HepG2 (cell line): ENCODE results near the gene PSMD9. TPM values are rescaled to one million over a fixed set of nuclear protein-coding genes. Genes with fewer than 3 reads are reported as not detected.
A peak's percentile ranks its signal among the peaks of the same experiment; 100 is the strongest.

Experiments
- ATAC-seq: fragments of 200-7000 bp; cut with Tn5 transposase; 3 replicates; pipeline ENCODE4 v1.9.1; 2020; ENCODE audit warnings: mild to moderate bottlenecking, moderate library complexity
- BruUV-seq: library from RNA; stranded (reverse); fragments of 400-500 nt; replicated peaks from 2 replicates; lab custom pipeline; 2021; lab: Mats Ljungman, UMichigan
- CTCF ChIA-PET: fragments of 300-600 bp; formaldehyde crosslinking; extraction: SDS; loops from one replicate; lab custom pipeline; 2021; ENCODE audit warnings: low total read pairs, inconsistent platforms, low intra/inter-chr PET ratio; lab: Yijun Ruan, JAX
- POLR2A ChIA-PET: fragments of 350-600 bp; sonication (Branson Sonifier 250); formaldehyde crosslinking; loops from one replicate; lab custom pipeline; 2020; ENCODE audit warnings: antibody characterized with exemption, inconsistent platforms; lab: Yijun Ruan, JAX
- DNase-seq: peaks from one replicate; pipeline ENCODE4 v3.0.0-alpha.2; 2015; ENCODE audit warnings: low spot score
- FAIRE-seq: peaks from 3 replicates; lab custom pipeline; 2011; peaks lifted over from hg19 to GRCh38; lab: Jason Lieb, UNC
- H2AFZ ChIP-seq: one replicate; pipeline ENCODE4 v1.6.1; 2011; ENCODE audit warnings: low read length, inconsistent platforms
- H3K27ac ChIP-seq: fragments of 300-600 bp; 3 replicates; pipeline ENCODE4 v1.8.0; 2011; ENCODE audit warnings: mixed run types, mild to moderate bottlenecking, mixed read lengths, low read length, inconsistent platforms; ENCODE audit not compliant: insufficient read depth; ENCODE audit errors: extremely low read length
- H3K27me3 ChIP-seq, 2 experiments: fragments of 200-600 bp in 1 of 2; 2 replicates in 1 of 2; 3 replicates in 1 of 2; pipeline versions ENCODE4 v1.6.0 to v1.8.0; 2011; ENCODE audit warnings: low read length in 2 of 2, mild to moderate bottlenecking in 2 of 2, moderate library complexity in 2 of 2, inconsistent platforms in 1 of 2; ENCODE audit not compliant: insufficient read depth in 2 of 2, control insufficient read depth in 1 of 2
- H3K36me3 ChIP-seq, 2 experiments: fragments of 200-600 bp in 1 of 2; replicated peaks in 1 of 2; 2 replicates in 1 of 2; 3 replicates in 1 of 2; pipeline versions ENCODE4 v1.5.1 to v1.8.0; 2011; ENCODE audit warnings: low read length in 2 of 2, inconsistent platforms in 1 of 2; ENCODE audit not compliant: insufficient read depth in 2 of 2, control insufficient read depth in 1 of 2
- H3K4me1 ChIP-seq: 2 replicates; pipeline ENCODE4 v1.5.1; 2012; ENCODE audit warnings: low read length, inconsistent platforms; ENCODE audit not compliant: insufficient read depth
- H3K4me2 ChIP-seq: 2 replicates; pipeline ENCODE4 v1.6.0; 2011; ENCODE audit warnings: low read depth, low read length, inconsistent platforms
- H3K4me3 ChIP-seq, 3 experiments: fragments of 200-600 bp in 1 of 3; sonication (generic), shearing (Covaris generic) in 1 of 3; replicated peaks in 1 of 3; 2 replicates each; pipeline ENCODE4 v1.5.1; 2011 to 2016; ENCODE audit warnings: low read length in 3 of 3, inconsistent platforms in 2 of 3, low read depth in 2 of 3, mild to moderate bottlenecking in 2 of 3, control low read depth in 1 of 3, mixed read lengths in 1 of 3; ENCODE audit not compliant: insufficient read depth in 1 of 3
- H3K79me2 ChIP-seq: one replicate; pipeline ENCODE4 v1.6.1; 2011; ENCODE audit warnings: low read length, inconsistent platforms; ENCODE audit not compliant: insufficient read depth
- H3K9ac ChIP-seq: 2 replicates; pipeline ENCODE4 v1.6.0; 2011; ENCODE audit warnings: mild to moderate bottlenecking, low read depth, low read length, inconsistent platforms; ENCODE audit not compliant: insufficient read depth
- H3K9me3 ChIP-seq: 2 replicates; pipeline ENCODE4 v1.5.1; 2012; ENCODE audit warnings: mild to moderate bottlenecking, low read length
- H4K20me1 ChIP-seq: 2 replicates; pipeline ENCODE4 v1.6.0; 2011; ENCODE audit warnings: inconsistent platforms, mild to moderate bottlenecking, low read length, moderate library complexity; ENCODE audit not compliant: insufficient read depth
- ATF4 ChIP-seq, 2 experiments: fragments of 450-650 bp in 1 of 2; sonication (generic) in 1 of 2; formaldehyde crosslinking; IDR thresholded peaks; 2 replicates each; pipeline versions ENCODE4 v1.5.0 to v1.8.0; 2020 to 2022; ENCODE audit warnings: mild to moderate bottlenecking in 1 of 2, missing genetic modification reagents in 1 of 2
- GATAD2A ChIP-seq: IDR thresholded peaks from 2 replicates; pipeline ENCODE4 v1.6.1; 2016
- HOXA7 ChIP-seq: sonication (generic); formaldehyde crosslinking; IDR thresholded peaks from 2 replicates; pipeline ENCODE4 v1.8.1; 2022; ENCODE audit warnings: mild to moderate bottlenecking, missing genetic modification reagents, moderate library complexity
- NKX3-1 ChIP-seq: sonication (generic); formaldehyde crosslinking; IDR thresholded peaks from 2 replicates; pipeline ENCODE4 v1.5.0; 2020; ENCODE audit warnings: missing genetic modification reagents
- PTBP1 ChIP-seq: fragments of 200-400 bp; formaldehyde crosslinking; IDR thresholded peaks from 2 replicates; pipeline ENCODE4 v1.6.1; 2018; ENCODE audit warnings: low read length, low read depth; ENCODE audit not compliant: poor library complexity, severe bottlenecking
- ZEB1 ChIP-seq: IDR thresholded peaks from 2 replicates; pipeline ENCODE4 v1.6.1; 2012; ENCODE audit warnings: mild to moderate bottlenecking, low read depth, inconsistent platforms; ENCODE audit not compliant: insufficient replicate concordance
- ZNF121 ChIP-seq: sonication (generic); formaldehyde crosslinking; IDR thresholded peaks from 2 replicates; pipeline ENCODE4 v1.5.0; 2020; ENCODE audit warnings: mild to moderate bottlenecking, missing genetic modification reagents
- ZNF317 ChIP-seq: sonication (generic); formaldehyde crosslinking; IDR thresholded peaks from 2 replicates; pipeline ENCODE4 v1.5.0; 2020; ENCODE audit warnings: mild to moderate bottlenecking, missing genetic modification reagents
- ZNF335 ChIP-seq: sonication (generic); formaldehyde crosslinking; IDR thresholded peaks from 2 replicates; pipeline ENCODE4 v1.4.0; 2020; ENCODE audit warnings: missing genetic modification reagents
- ZNF615 ChIP-seq: sonication (generic); formaldehyde crosslinking; IDR thresholded peaks from 2 replicates; pipeline ENCODE4 v1.5.0; 2020; ENCODE audit warnings: mild to moderate bottlenecking, missing genetic modification reagents, borderline replicate concordance
- WGBS: methylation state at CpG from one replicate; pipeline ENCODE4 v1.1.6; 2017; ENCODE audit warnings: low lambda C conversion rate; 5-methylcytosine and 5-hydroxymethylcytosine counted together
- in situ Hi-C: cut with HindIII; loops from 2 replicates; pipeline ENCODE4 v1.10.0; 2017; ENCODE audit warnings: low pct_unique_long_range_greater_than_20kb; ENCODE audit not compliant: extremely low pct_ligation_motif_present
- intact Hi-C: fragments of 100-400 bp; cut with micrococcal nuclease; formaldehyde crosslinking; loops from one replicate; pipeline ENCODE4 v1.10.0; 2022; ENCODE audit not compliant: unreplicated experiment
- polyA plus RNA-seq, 8 experiments: library from polyadenylated mRNA; depleted of rRNA in 3 of 8; stranded (reverse) in 7 of 8; unstranded in 1 of 8; fragments of >200 nt; fragmentation: Illumina TruSeq in 4 of 8; extraction: Trizol in 4 of 8; gene quantifications; 2 replicates each; pipeline versions ENCODE4 v1.2.1 to v1.2.3, GENCODE V29; 2011 to 2016; ENCODE audit warnings: low read depth in 4 of 8, missing spikeins in 1 of 8, mixed read lengths in 1 of 8; ENCODE audit not compliant: insufficient read depth in 1 of 8
- total RNA-seq, 5 experiments: library from RNA; depleted of rRNA; stranded (reverse); fragments of >200 nt; fragmentation: Illumina TruSeq; extraction: Trizol; gene quantifications; 2 replicates each; pipeline ENCODE4 v1.2.3, GENCODE V29; 2016; ENCODE audit warnings: low read depth in 1 of 5

PSMD9 gene
- total and polyA plus RNA-seq, 2 of the 13 experiments (the other 11 are each of a cell fraction or from before 2014, with no cell fraction given) = 41.4 to 61.1 TPM

- no peak overlapping the region for H3K4me3 ChIP-seq
- no peaks in the 10 kb centered on the region for H3K27me3 ChIP-seq
- TF ChIP-seq HOXA7 (CRISPR knock-in tag) = no peak
- TF ChIP-seq ZNF335 = no peak
- TF ChIP-seq ZNF121 (CRISPR knock-in tag) = peak; percentile 24; the same call in 1 of the 2 replicates
- TF ChIP-seq GATAD2A (CRISPR knock-in tag) = no peak
- TF ChIP-seq ZNF317 (CRISPR knock-in tag) = peak; percentile 66
- no peaks in the 10 kb centered on the region for H3K36me3 ChIP-seq
- POLR2A ChIA-PET = no interaction called here
- no TSS peak for BruUV-seq
- H3K9me3 ChIP-seq = no peaks in the 10 kb centered on the region
- DNase-seq (no peak), FAIRE-seq (no peak), ATAC-seq (no peak)
- H3K27ac ChIP-seq = no peak overlapping the region
- peaks cover 16% of the 10 kb centered on the region for H3K4me1 ChIP-seq
- in situ Hi-C loops (no loop called here), intact Hi-C loops (no loop called here)
- CTCF ChIA-PET = no interaction called here
- no peak overlapping the region for H2AFZ ChIP-seq
- H3K79me2 ChIP-seq = no peaks in the 10 kb centered on the region
- H3K9ac ChIP-seq = no peak overlapping the region
- H4K20me1 ChIP-seq = no peaks in the 10 kb centered on the region
- 55% methylated on average over 2 of the region's 2 CpGs for WGBS
- H3K4me2 ChIP-seq = no peak overlapping the region
These were observed 57.9 kb downstream of the PSMD9 start for GRCh38 chr12:121946313-121947025.

- ChIA-PET POLR2A (no interaction called here), CTCF (no interaction called here)
- ATAC-seq (no peak), FAIRE-seq (no peak), DNase-seq (no peak)
- in situ Hi-C loops = no loop called here
- no peak overlapping the region for H3K9ac ChIP-seq
- intact Hi-C loops = no loop called here
- peaks cover 10% of the 10 kb centered on the region for H3K4me1 ChIP-seq
- H2AFZ ChIP-seq = no peak overlapping the region
- H3K27me3 ChIP-seq = no peaks in the 10 kb centered on the region
- no peak overlapping the region for H3K4me2 ChIP-seq
- H3K27ac ChIP-seq = no peak overlapping the region
- no TSS peak for BruUV-seq
- 90% methylated on average over 2 of the region's 2 CpGs for WGBS
- H3K79me2 ChIP-seq = no peaks in the 10 kb centered on the region
- H4K20me1 ChIP-seq = no peaks in the 10 kb centered on the region
- H3K4me3 ChIP-seq = no peak overlapping the region
- H3K9me3 ChIP-seq = no peaks in the 10 kb centered on the region
- no peak for TF ChIP-seq PTBP1
- TF ChIP-seq ZNF615 (CRISPR knock-in tag) = no peak
- no peak for TF ChIP-seq ATF4 (CRISPR knock-in tag; IDR thresholded peaks at IDR 0.05)
- TF ChIP-seq NKX3-1 (CRISPR knock-in tag) = no peak
- no peak for TF ChIP-seq ZEB1
- H3K36me3 ChIP-seq = no peaks in the 10 kb centered on the region
These were observed 59.4 kb downstream of the PSMD9 start for GRCh38 chr12:121947981-121948380.
